Rectal smooth muscle tissue (tissue), 1 donor: ENCODE results near the gene BNC2.

Experiments used
- H3K27ac ChIP-seq: one replicate; pipeline ENCODE4 v1.7.0; 2013; ENCODE audit warnings: low read depth, low read length, inconsistent platforms
- H3K27me3 ChIP-seq: one replicate; pipeline ENCODE4 v1.7.0; 2013; ENCODE audit warnings: low read length; ENCODE audit not compliant: control insufficient read depth, insufficient read depth
- H3K36me3 ChIP-seq: one replicate; pipeline ENCODE4 v1.7.0; 2013; ENCODE audit warnings: low read length; ENCODE audit not compliant: control insufficient read depth, insufficient read depth
- H3K4me1 ChIP-seq: one replicate; pipeline ENCODE4 v1.7.0; 2013; ENCODE audit warnings: low read length; ENCODE audit not compliant: control insufficient read depth, insufficient read depth
- H3K4me3 ChIP-seq: one replicate; pipeline ENCODE4 v1.7.0; 2013; ENCODE audit warnings: low read length
- H3K9ac ChIP-seq: one replicate; pipeline ENCODE4 v1.7.0; 2013; ENCODE audit warnings: low read length

Gene BNC2

DNA sequence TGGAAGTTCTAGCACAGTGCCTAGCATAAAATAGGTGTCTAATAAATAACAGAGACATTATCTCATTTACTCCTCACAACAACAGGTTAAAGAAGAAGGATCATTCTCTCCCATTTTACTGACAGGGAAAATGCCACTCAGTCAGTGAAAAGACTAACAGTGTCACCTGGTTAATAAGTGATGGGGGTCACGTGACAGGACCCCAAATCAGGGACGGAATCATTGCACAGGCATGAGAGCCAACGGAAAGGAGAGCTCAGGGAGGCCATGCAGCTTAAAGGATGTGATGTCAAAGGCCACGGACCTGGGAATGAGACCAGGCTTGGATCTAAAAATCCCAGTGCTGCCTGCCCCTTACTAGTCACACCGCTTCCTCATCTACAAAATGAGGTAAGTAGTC lies 101.2 kb downstream of the BNC2 start:
- Histone ChIP-seq H3K36me3 (no peaks in the 10 kb centered on the region), H3K4me3 (no peak overlapping the region), H3K4me1 (no peaks in the 10 kb centered on the region)

GRCh38 chr9:16768816-16769215 lies 101.7 kb downstream of the BNC2 start:
- H3K4me1 ChIP-seq, result no peaks in the 10 kb centered on the region
- no peak overlapping the region for H3K27ac ChIP-seq
- H3K27me3 ChIP-seq, result no peaks in the 10 kb centered on the region
- no peak overlapping the region for H3K4me3 ChIP-seq
- no peak overlapping the region for H3K9ac ChIP-seq
- H3K36me3 ChIP-seq, result no peaks in the 10 kb centered on the region

More for the DNA sequence above, 101.2 kb downstream of the BNC2 start:
- H3K27me3 ChIP-seq, result no peaks in the 10 kb centered on the region
- H3K27ac ChIP-seq, result no peak overlapping the region
- H3K9ac ChIP-seq, result no peak overlapping the region

GRCh38 chr9:16767366-16767765 lies 103.1 kb downstream of the BNC2 start:
- Histone ChIP-seq H3K27me3 (no peaks in the 10 kb centered on the region), H3K4me3 (no peak overlapping the region), H3K27ac (no peak overlapping the region), H3K4me1 (no peaks in the 10 kb centered on the region), H3K36me3 (no peaks in the 10 kb centered on the region), H3K9ac (no peak overlapping the region)

- no peaks in the 10 kb centered on the region for H3K36me3 ChIP-seq
- no peaks in the 10 kb centered on the region for H3K4me1 ChIP-seq
- H3K27ac ChIP-seq, result no peak overlapping the region
- H3K9ac ChIP-seq, result no peak overlapping the region
- no peaks in the 10 kb centered on the region for H3K27me3 ChIP-seq
- H3K4me3 ChIP-seq, result no peak overlapping the region
These were observed 106.5 kb downstream of the BNC2 start for GRCh38 chr9:16763946-16764345.

- Histone ChIP-seq H3K27ac (no peak overlapping the region), H3K36me3 (no peaks in the 10 kb centered on the region), H3K4me3 (no peak overlapping the region), H3K4me1 (no peaks in the 10 kb centered on the region), H3K27me3 (no peaks in the 10 kb centered on the region), H3K9ac (no peak overlapping the region)
These were observed 114.9 kb downstream of the BNC2 start for GRCh38 chr9:16755467-16756160.

GRCh38 chr9:16754662-16755061 lies 115.8 kb downstream of the BNC2 start:
- Histone ChIP-seq H3K4me3 (no peak overlapping the region), H3K9ac (no peak overlapping the region), H3K36me3 (no peaks in the 10 kb centered on the region), H3K27ac (no peak overlapping the region), H3K27me3 (no peaks in the 10 kb centered on the region), H3K4me1 (no peaks in the 10 kb centered on the region)

- no peak overlapping the region for H3K4me3 ChIP-seq
- no peaks in the 10 kb centered on the region for H3K4me1 ChIP-seq
- H3K27ac ChIP-seq, result no peak overlapping the region
- no peaks in the 10 kb centered on the region for H3K27me3 ChIP-seq
- H3K9ac ChIP-seq, result no peak overlapping the region
- no peaks in the 10 kb centered on the region for H3K36me3 ChIP-seq
These were observed 117.2 kb downstream of the BNC2 start for GRCh38 chr9:16753256-16753655.

GRCh38 chr9:16752601-16753000 lies 117.9 kb downstream of the BNC2 start:
- no peak overlapping the region for H3K9ac ChIP-seq
- H3K27ac ChIP-seq, result no peak overlapping the region
- H3K27me3 ChIP-seq, result no peaks in the 10 kb centered on the region

GRCh38 chr9:16750553-16750952 lies 119.9 kb downstream of the BNC2 start:
- H3K4me1 ChIP-seq, result no peaks in the 10 kb centered on the region
- H3K27ac ChIP-seq, result no peak overlapping the region
- no peaks in the 10 kb centered on the region for H3K36me3 ChIP-seq
- H3K4me3 ChIP-seq, result no peak overlapping the region
- H3K27me3 ChIP-seq, result no peaks in the 10 kb centered on the region
- no peak overlapping the region for H3K9ac ChIP-seq

More at GRCh38 chr9:16752601-16753000, 117.9 kb downstream of the BNC2 start:
- no peak overlapping the region for H3K4me3 ChIP-seq
- no peaks in the 10 kb centered on the region for H3K4me1 ChIP-seq
- H3K36me3 ChIP-seq, result no peaks in the 10 kb centered on the region

- Histone ChIP-seq H3K4me3 (no peak overlapping the region), H3K27me3 (no peaks in the 10 kb centered on the region), H3K4me1 (peaks cover 3% of the 10 kb centered on the region)
These were observed 125.1 kb downstream of the BNC2 start for GRCh38 chr9:16745359-16745758.

GRCh38 chr9:16744394-16744793 lies 126.1 kb downstream of the BNC2 start:
- no peak overlapping the region for H3K4me3 ChIP-seq
- H3K9ac ChIP-seq, result no peak overlapping the region
- H3K27ac ChIP-seq, result no peak overlapping the region
- H3K36me3 ChIP-seq, result no peaks in the 10 kb centered on the region
- peaks cover 3% of the 10 kb centered on the region for H3K4me1 ChIP-seq
- H3K27me3 ChIP-seq, result no peaks in the 10 kb centered on the region

More at GRCh38 chr9:16745359-16745758, 125.1 kb downstream of the BNC2 start:
- Histone ChIP-seq H3K27ac (no peak overlapping the region), H3K36me3 (no peaks in the 10 kb centered on the region), H3K9ac (no peak overlapping the region)

GRCh38 chr9:16743375-16743774 lies 127.1 kb downstream of the BNC2 start:
- no peaks in the 10 kb centered on the region for H3K36me3 ChIP-seq
- no peak overlapping the region for H3K27ac ChIP-seq
- H3K4me1 ChIP-seq, result peaks cover 3% of the 10 kb centered on the region
- no peaks in the 10 kb centered on the region for H3K27me3 ChIP-seq
- no peak overlapping the region for H3K9ac ChIP-seq
- H3K4me3 ChIP-seq, result no peak overlapping the region

GRCh38 chr9:16735001-16735400 lies 135.5 kb downstream of the BNC2 start:
- Histone ChIP-seq H3K27me3 (no peaks in the 10 kb centered on the region), H3K9ac (no peak overlapping the region), H3K27ac (no peak overlapping the region), H3K4me3 (no peak overlapping the region), H3K4me1 (peaks cover 7% of the 10 kb centered on the region), H3K36me3 (no peaks in the 10 kb centered on the region)
